COR-L47 (cell line): ENCODE data around the gene EYS.

Experiments
- DNase-seq: peaks from one replicate; lab custom pipeline; 2025; lab: John Stamatoyannopoulos, UW

Gene EYS

DNA sequence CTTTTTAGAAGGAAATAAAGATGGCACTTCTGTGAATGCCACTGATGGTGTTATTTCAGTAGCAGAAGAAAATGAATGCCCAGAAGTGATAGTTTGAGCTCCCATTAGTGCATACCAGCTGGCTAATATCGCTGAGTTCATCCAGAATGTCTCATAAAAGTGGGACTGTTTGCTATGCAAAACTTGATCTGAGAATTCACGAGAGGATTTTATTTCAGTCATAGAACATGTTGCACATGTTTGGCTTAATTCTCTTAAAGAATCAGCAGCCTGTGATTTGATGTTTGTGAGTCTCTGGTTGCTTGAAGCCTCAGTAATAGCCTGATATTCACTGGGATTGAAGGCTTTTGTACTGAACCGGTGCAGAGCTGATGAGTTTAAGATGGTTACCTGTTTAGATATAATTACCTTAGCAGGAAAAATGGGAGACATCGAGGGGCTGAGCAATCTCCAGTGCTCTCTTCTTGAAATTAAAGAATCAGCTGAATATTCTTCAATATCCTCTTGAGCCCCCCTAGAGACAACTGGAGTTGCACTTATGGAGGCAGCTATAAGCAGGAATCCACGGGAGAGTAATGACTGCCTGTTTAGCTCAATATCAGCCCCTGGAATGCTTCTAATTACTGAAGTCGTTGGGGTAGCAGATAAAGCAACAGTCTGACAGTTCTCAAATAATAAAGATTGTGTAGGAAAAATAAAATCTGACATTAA, 1115.9 kb downstream of the EYS start:
- DNase-seq = no peak

DNA sequence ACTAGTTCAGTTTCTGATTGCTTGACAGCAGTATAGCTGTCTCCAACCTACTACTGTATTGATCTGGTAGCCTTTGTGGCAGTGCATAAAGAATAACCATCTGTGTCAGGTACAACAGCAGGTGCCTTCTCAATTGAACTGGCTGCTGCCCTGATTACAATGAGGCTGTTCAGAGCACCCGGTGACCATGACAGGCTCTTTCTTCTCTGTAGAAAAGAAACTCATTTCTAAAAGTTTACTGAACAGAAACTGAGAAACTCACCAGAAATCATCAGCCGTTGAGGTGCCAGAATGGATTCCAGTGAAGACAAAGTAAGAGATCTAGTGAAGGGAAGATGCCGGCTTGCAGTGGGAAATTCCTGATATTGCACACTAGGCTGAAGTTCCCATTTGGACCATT, 1117.1 kb downstream of the EYS start:
- DNase-seq = no peak

DNA sequence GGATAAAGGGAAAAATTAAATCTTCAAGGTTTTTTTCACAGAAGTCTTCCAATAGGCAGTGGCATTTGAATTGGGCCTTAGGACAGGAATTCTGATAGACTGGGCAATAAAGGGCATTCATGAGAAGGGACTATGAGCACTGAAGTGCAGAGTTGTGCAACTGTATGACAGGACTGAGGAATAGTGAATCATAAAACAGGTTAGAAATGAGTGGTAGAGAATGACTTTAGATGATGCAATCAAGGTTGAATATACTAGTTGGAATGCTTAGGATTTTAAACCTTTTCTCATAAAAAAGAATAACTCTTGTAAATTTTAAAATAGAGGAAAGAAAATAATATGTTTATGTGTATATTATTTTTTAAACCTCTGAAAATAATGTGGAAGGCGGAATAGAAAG, 1126.7 kb downstream of the EYS start:
- no peak for DNase-seq

DNA sequence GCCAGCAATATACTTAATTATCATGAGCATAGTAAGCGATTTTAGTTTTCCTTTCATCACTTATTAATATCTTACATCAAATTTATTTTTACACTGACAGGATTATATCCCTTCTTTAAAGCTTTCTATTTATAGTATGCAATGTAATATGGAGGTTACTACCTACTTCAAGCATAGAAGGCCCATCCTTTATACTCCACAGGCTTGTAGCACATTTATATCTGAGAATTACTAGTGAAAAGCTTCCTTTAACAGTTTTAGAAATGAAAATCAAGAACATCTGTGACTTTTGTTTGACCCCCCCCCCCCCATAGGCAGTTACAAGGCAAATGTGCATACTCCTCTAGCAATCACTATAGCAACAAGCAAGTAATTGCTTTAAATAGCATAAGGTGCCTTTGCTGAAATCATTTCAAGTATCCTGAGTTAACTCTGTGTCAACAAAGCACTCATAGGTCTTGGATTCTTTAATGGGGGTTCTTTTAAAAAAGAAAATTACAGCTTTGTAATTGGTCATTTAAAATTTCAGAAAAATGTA, 1153.7 kb downstream of the EYS start:
- DNase-seq = peak; percentile 7

DNA sequence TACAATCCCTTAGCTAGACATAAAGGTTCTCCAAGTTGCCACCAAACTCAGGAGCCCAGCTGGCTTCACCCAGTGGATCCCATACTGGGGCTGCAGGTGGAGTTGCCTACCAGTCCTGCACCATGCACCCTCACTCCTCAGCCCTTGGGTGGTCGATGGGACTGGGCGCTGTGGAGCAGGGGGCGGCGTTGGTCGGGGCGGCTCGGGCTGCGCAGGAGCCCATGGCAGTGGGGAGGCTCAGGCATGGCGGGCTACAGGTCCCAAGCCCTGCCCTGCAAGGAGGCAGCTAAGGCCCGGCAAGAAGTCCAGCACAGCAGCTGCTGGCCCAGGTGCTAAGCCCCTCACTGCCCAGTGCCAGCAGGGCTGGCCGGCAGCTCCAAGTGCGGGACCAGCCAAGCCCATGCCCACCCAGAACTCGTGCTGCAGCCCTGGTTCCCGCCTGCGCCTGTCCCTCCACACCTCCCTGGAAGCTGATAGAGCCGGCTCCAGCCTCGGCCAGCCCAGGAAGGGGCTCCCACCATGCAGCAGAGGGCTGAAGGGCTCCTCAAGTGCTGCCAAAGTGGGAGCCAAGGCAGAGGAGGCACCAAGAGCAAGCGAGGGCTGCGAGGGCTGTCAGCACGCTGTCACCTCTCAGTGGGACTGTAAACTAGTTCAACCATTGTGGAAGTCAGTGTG, 1159.3 kb downstream of the EYS start:
- no peak for DNase-seq

DNA sequence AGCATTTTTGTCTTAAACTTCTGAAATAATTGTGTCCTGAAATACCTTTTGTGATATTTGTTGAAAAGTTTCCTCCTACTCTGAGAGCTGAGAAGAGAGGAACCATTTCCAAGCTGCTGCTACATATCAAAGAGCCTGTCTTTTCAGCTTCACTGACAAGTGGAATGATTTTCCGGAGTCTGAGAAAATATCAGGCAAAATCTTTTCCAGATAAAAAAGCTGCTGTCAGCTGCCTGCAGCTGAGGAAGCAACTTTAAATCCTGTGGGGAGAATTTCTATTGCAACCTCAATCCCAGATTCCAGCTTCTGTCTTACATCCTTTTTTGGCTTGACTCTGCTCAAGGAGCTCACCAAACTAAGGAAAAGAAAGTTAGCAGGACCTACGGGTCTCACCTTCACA, 1167.1 kb downstream of the EYS start:
- DNase-seq = no peak

DNA sequence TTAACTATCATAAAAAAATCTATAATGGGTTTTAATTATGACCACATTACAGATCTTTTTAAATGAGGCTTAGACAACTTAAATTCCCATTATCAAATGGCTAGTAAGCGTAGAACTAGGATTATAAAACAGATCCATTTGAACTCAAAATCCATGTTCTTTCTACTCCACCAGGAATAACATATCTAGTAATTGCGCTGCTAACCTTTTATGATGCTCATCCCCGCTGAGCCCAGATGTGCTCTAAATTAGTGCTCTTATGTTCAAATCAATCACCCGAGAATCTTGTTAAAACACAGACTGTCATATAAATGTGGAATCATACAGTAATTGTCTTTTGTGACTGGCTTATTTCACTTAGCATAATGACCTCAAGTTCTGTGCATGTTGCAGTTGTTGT, 1168.3 kb downstream of the EYS start:
- DNase-seq = no peak

DNA sequence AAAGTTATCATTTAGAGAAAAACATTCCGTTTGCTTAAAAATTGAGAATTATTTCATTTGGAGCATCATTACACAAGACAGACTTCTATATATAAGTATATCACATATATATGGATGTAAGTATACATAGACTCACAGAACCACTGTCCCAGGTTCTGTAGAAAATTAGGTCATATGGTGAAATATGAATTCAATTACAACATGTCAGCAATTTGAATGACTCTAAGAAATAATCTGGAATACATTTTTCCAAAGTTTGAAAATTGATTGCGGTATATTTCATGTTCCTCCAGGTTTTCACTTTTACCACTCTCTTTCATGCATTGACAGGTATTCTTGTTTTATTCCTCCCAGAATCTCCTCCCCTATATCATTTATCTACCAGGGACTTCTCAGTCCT, 1179.1 kb downstream of the EYS start:
- no peak for DNase-seq

DNA sequence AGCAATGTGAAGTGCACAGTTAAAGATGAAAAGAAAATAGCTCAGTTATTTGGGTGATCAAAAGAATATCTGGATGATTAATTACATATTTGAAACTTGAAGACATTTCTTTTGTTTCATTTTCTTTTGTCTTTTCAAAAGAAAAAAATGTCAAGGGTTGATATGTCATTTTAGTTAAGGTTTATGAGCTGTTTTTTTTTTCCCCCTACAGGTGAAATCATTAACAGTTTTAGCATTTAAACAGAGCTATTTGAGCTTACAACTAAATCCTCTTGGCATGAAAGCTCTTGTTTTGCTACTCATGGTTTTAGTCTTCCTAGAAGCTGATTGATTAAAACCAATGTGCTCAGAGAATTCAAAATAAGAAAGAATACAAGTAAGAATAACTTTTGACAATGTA, 1184.2 kb downstream of the EYS start:
- DNase-seq = no peak

DNA sequence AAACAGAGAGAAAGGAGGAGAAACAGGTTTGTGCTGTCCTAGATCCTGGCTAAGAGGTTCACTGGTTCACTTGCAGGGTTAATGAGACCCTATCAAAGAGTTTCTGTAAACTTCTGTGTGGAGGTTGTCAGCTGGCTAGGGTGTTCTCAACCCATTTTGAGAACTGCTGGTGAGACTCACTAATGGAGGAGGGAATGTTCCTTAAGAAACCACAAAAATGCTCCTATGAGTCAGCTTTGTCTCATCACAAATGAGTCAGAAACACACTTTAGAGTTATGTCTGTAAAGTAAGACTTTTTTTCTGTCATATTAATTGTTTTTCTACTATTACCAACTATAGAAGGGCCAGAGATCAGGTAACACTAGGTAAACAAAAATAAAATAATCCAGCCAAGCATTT, 1187.0 kb downstream of the EYS start:
- DNase-seq = no peak

DNA sequence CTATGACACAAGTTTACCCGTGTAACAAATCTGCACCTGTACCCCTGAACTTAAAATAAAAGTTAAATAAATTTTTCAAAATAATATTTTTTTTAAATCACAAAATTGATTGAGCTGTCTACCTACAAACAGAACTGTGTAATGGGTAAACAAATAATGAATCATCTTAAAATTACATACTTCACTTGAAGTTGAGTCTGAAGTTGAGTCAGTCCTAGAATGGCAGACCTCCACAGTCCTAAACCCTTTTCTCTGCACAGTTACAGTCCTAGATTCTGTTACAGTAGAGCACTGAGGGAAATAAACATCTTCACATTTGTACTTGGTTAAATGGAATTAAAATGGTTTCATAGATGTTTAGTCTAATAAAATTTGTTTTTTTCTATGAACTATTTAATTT, 1190.6 kb downstream of the EYS start:
- DNase-seq = no peak

DNA sequence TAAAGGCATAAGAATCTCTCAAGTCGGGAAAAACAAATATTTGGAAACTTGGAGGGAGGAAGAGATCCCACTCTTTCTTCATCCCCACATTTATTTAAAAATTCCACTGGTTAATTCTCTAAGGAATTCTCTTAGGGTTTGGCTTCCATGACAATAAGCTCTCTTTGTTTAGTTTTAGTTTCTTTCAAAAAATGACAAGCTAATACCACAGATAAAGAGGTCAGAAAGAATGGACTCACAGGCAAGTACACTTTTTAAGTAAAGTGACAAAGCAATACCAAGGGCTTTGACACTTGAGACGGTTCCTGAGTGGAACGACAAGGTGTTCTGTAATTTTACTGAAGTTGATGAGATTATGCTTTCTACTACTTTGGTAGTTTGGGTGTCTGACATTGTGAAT, 1199.4 kb downstream of the EYS start:
- no peak for DNase-seq

DNA sequence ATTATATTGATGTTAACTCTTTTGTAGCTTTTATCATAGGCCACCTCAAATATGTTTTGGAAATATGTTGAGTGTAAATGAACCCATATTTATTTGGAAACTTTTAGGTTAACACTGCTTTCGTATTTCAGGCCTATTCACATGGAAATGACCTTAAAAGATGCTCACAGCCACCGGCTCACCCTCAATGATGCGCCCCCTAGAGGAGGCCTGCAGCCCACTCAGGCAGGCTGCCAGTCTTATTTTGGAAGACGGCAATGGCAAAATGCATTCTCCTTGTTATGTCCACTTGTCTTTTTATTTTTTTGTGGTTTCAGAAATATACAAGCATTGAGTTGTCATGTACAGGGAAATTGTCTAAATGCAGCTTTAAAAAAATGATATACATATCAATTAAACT, 1201.7 kb downstream of the EYS start:
- no peak for DNase-seq

DNA sequence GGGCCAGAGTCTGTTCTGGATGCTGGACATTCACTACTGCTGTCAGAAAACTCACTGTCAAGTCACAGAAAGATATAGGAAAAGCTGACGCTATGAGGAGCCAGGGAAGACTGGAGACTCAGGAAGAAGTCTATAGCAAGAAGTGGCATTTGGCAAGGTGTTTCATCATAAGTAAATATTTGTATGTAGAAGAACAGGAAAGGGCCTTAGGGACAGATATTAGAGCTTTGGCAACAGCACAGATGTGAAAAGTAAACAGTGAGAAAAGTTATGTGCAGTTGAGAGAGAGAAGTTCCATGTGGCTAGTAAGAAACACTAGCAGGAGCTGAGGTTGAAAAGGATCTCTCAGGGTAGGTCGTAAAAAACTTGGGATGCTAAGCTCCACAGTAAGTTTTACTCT, 1202.5 kb downstream of the EYS start:
- no peak for DNase-seq

DNA sequence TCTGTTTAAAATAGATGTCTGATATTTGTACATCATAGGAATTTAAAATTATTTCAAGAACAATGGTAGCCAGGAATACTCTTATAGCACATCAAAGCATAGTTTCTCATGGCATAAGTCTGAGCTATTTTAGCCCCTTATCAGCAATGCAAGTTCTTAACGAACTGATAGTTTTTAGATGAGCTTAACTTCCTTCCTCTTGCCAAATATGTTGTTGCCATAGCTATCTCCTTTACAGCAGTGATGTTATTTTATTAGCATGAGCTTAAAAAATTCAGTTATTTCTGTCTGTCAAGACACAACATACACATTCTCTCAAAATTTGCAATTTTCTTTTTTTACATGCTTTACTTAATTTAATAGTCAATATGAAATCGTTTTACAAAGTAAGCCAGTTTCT, 1204.2 kb downstream of the EYS start:
- DNase-seq = no peak

DNA sequence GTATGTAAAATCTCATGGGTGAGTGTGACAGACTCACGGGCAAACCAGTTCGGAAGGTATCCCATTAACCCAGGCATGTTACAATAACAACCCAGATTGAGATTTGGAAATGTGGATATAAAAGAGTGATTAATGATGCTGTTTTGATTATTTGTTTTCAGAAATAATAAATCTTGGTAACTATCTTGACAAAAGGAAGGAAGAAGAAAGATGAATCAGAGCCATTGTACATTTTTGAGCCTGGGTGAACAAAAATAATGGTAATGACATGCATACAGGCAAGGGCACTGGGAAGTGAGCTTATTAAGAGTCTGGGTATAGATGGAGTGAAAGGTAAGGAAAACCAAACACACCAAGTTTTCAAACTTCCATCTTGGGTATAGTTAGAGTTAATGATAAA, 1209.4 kb downstream of the EYS start:
- DNase-seq = no peak

DNA sequence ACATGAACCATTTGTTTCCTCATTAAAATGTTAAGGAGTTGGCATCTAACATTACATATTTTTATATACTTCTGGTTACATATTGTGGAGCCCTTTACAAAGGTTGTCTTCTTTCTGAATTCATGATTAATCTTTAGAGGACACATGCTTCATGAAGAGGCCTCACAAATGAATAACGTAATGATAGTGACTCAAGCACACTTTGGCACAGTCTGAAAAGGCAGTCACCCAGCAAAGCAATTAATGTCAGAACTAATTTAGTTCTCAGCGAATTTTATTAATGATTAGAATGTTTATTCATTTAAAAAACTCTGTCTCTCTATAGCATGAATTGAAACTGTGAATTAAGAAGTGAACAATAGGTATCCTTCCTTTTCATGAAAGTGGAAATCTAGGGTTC, 1217.3 kb downstream of the EYS start:
- no peak for DNase-seq

DNA sequence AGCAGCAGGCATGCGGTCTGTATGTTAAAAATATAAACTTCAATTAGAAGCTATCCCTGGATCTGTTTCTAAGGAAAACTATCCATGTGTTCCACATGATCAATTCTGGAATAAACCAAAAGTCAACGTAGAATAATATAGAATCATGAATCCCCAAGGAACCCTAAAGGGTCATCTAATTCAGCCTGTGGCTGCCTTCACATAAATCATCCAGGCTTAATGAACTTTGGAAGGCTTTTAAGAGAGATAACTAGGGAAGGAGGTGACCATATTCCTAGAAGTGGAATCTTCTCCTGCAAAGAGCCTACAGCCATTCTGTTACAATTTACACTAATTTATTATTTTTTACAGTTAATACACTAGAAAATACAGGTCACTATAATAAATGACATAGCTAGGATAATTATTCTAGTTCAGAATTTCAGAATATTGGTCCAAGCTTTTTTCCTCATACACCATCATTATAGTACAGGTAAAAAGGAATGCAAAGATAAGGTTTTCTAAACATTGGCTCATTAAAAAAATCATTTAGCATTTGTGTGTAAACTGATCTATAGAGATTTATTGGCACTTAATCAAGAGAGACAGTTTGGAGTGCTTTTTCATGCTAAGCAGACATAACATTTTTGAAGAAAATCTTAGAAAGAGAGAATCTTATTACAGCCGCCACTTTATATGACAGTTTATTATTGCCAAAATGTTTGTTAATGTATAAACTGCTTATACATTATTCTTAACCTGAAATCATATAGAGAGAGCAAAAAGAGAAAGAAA, 1220.3 kb downstream of the EYS start:
- no peak for DNase-seq

DNA sequence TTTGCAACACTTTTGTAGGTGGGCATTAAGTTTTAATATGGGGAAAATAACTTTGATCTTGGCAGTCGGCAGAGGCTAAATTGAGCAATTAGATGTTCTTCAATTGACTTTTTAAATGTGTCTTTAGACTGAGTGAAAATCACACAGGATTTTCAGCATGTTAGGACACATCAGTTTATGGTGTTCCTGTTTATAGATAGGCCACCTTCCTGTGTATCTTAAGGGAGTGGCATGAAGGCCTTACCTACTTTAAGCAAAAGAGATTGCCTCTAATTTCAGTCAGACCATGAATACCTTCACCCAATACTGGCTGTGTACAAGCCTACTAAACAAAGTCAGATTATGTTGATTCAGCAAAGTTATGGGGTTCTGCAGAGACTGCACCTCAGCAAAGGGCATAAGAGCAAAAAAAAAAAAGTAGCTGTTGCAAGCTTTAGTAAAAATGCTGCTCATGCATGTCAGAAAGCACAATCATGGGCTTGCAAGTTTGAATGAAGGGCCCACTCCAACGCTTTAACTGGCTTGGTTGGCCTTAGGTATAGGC, 1223.0 kb downstream of the EYS start:
- no peak for DNase-seq

DNA sequence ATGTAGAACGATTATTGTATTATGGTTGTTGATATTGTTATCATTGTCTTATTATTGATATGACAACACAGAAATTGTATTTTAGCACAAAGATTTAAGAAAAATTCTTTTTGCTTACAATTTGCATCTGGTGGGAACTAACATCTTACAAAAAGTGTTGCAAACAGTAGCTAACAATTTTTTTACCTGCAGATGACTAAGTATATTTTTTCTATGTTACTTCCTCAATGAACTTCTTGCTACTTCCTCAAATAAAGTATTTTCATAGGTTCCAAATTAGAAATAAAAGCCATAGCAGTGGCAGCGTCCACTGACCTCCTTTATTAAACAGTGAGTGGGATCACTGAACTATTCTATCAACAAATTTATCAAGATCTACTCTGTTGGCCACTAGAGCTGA, 1224.4 kb downstream of the EYS start:
- DNase-seq = no peak

DNA sequence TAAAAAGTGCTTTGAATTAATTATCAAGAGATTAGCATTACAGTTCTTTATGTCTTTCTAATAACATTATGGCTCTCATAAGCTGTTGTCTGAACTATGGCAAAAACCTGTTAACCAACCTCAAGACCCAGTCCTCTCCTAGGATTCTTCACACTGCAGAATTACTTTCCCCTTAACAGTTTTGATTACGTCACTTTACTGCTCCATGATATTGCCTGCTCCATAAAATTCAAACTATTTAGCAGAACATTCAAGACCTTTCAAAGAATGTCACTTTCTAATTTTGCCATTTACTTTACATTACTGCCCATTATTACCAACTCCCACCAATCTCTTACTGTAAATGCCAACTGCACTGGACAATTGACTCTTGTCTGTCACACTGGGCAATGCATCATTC, 1227.9 kb downstream of the EYS start:
- no peak for DNase-seq

DNA sequence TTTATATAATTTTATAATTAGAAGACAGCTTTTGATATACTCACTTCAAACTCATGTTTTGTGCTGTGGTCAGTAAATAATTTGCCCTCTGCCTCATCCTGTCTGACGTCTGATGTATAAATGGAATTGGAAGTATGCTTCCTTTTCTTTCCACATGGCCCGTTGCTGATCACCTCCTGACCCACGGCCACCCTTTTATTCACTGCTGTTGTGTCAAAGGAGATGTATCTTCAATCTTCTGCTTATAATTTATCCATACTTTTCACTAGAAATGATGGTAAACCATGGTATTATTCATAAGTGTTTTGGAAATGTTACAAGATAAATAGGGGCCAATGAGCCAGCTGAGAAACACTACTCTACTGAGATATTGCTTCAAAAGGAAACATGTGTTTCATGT, 1229.6 kb downstream of the EYS start:
- DNase-seq = no peak

DNA sequence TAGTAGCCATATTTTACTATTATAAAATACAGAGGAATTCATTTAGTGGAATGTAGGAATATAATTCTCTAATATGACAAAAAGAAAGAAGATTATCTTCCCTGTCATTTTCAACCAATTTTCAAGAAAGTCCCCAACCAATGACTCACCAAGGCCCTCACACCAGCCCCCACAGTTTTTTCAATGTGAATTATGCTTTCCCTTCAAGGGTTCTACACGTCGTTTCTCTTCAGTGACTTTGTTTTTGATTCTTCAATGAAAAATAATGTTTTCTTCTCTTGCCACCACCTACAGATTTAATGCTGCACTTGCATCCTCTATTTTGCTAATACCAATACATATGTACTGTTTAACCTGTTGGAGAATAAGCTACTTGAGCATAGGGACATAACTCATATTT, 1230.1 kb downstream of the EYS start:
- no peak for DNase-seq
